ENCODE results near the gene SEMA4D. TPM values are rescaled to one million over a fixed set of nuclear protein-coding genes. Genes with fewer than 3 reads are reported as not detected.
"Not testable (repeated sequence)": the region's sequence is repeated elsewhere in the genome, so short reads cannot be mapped to it uniquely, and the experiment has no call there.

Gene SEMA4D
- total RNA-seq, 1 donor from 2014 or later, result 46.2 TPM

GRCh38 chr9:89474939-89475338 lies 23.0 kb downstream of the SEMA4D start:
- ATAC-seq (no peak), DNase-seq (peak; percentile 42)
- Histone ChIP-seq H3K4me3 (no peak overlapping the region), H3K36me3 (no peaks in the 10 kb centered on the region), H3K4me1 (peaks cover 8% of the 10 kb centered on the region), H3K27ac (no peak overlapping the region), H3K27me3 (no peaks in the 10 kb centered on the region), H3K9me3 (no peaks in the 10 kb centered on the region)
- intact Hi-C loops (cut with DNase I), result no loop called here
- no peak for TF ChIP-seq CTCF (IDR thresholded peaks at IDR 0.05)

GRCh38 chr9:89473762-89474469 lies 24.0 kb downstream of the SEMA4D start:
- Histone ChIP-seq H3K9me3 (no peaks in the 10 kb centered on the region), H3K27me3 (no peaks in the 10 kb centered on the region), H3K4me1 (peaks cover 8% of the 10 kb centered on the region), H3K36me3 (no peaks in the 10 kb centered on the region), H3K4me3 (no peak overlapping the region), H3K27ac (no peak overlapping the region)
- no peak for TF ChIP-seq CTCF (IDR thresholded peaks at IDR 0.05)
- ATAC-seq (no peak), DNase-seq (no peak)
- intact Hi-C loops (cut with DNase I), result no loop called here

GRCh38 chr9:89471796-89472320 lies 26.1 kb downstream of the SEMA4D start:
- H3K9me3 ChIP-seq; intact Hi-C loops (cut with DNase I); H3K27ac ChIP-seq; H3K36me3 ChIP-seq; ATAC-seq; H3K4me3 ChIP-seq; H3K27me3 ChIP-seq; DNase-seq; H3K4me1 ChIP-seq: not testable (repeated sequence)

GRCh38 chr9:89471390-89471789 lies 26.5 kb downstream of the SEMA4D start:
- DNase-seq (no peak), ATAC-seq (no peak)
- intact Hi-C loops (cut with DNase I), result no loop called here
- Histone ChIP-seq H3K4me1 (no peaks in the 10 kb centered on the region), H3K27me3 (no peaks in the 10 kb centered on the region), H3K4me3 (no peak overlapping the region), H3K27ac (no peak overlapping the region), H3K36me3 (no peaks in the 10 kb centered on the region), H3K9me3 (no peaks in the 10 kb centered on the region)
- TF ChIP-seq CTCF (IDR thresholded peaks at IDR 0.05), result no peak

GRCh38 chr9:89470224-89470839 lies 27.6 kb downstream of the SEMA4D start:
- no peak overlapping the region for H3K27ac ChIP-seq
- DNase-seq, result no peak
- intact Hi-C loops (cut with DNase I), result no loop called here

More at GRCh38 chr9:89470224-89470839, 27.6 kb downstream of the SEMA4D start:
- no peaks in the 10 kb centered on the region for H3K36me3 ChIP-seq
- no peaks in the 10 kb centered on the region for H3K4me1 ChIP-seq
- H3K4me3 ChIP-seq, result no peak overlapping the region
- H3K9me3 ChIP-seq, result no peaks in the 10 kb centered on the region
- H3K27me3 ChIP-seq, result no peaks in the 10 kb centered on the region
- no peak for TF ChIP-seq CTCF (IDR thresholded peaks at IDR 0.05)
- no peak for ATAC-seq
